Activated gamma-delta T cell treated with anti-CD3 and anti-CD28 coated beads, Interleukin-2, amount 50 U/mL, for 16 hours (primary cell): Measurements from ENCODE around the gene AGPAT1.
"Not testable (repeated sequence)": the region's sequence is repeated elsewhere in the genome, so short reads cannot be mapped to it uniquely, and the experiment has no call there.

Experiments used
- DNase-seq: peaks from one replicate; pipeline ENCODE4 v3.0.0-alpha.2; 2020; ENCODE audit warnings: low read depth

AGPAT1 gene

DNA sequence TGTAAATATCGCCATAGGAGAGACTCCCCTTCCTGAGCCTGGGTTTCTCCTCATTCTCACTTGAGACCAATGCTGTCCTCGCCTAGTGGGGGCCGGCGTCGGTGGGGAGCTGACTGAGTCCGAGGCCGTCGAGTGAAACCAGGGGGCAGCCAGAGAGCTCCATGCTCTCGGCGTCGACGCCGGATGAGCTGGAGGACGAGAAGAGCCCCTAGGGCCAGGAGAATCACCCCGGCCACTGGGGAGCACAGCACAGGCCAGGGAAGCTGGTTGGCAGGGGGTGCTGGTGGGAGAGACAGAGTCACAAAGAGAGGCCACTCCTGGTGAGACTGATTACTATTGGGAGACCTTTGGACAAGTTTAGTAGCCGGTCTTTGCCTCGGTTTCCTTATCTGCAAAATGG lies 23.0 kb upstream of the AGPAT1 start:
- DNase-seq: no peak

GRCh38 chr6:32198345-32198696 lies 22.4 kb upstream of the AGPAT1 start:
- DNase-seq: no peak

- no peak for DNase-seq
These were observed 21.1 kb upstream of the AGPAT1 start for GRCh38 chr6:32196682-32197616.

- DNase-seq: no peak
These were observed 20.2 kb upstream of the AGPAT1 start for GRCh38 chr6:32195902-32196681.

DNA sequence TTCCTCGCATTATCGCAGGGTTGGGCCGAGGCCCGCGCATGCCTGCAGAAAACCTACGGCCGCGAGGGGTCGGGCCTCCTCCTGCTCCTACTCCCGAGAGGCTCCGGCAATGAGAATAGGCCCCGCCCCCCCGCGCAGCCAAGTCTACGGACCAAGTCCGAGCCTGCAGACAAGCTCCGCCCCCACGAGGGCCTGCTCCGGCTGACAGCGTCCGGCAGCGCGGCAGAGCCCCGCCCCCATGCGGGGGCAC lies 19.7 kb upstream of the AGPAT1 start:
- DNase-seq: peak; percentile 100

DNA sequence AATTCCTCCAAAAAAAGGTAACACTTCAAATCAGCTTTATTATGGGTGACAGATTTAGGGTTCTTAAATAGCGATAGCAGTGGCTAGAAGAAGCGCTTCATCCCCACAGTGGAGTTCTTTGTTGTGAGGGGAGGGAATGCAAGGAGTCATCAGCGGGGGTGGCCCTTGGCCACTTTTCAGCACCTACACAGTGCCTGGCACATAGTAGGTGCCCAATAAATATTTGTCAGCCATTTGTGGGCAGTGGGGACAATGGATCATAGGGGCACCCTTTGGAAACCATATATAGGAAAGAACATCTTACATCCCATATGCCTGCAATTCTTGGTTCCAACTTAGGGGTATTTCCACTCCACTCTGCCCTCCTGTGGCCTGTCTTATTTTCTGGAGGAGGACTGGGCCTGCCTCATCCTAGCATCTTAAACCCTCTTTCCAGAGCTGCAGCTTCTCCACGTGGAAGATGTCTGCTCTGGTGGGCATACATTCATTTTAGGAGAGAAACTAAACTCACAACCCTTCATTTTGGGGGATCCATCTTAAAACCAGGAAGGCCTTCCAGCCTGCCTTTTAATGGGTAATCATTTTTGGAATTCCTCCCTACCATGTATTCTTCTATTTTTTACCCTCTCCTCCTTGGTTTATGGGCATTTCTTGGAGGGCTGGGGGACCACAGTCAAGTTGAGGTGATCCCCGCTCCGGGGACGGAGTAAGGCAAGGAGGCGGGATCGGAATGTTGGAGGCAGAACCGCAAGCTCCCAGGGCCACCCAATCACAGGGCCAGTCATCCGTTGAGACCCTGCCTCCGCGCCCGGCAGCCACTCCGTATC lies 19.2 kb upstream of the AGPAT1 start:
- DNase-seq: no peak

- DNase-seq: no peak
These were observed 18.5 kb upstream of the AGPAT1 start for GRCh38 chr6:32194388-32194787.

- not testable (repeated sequence) for DNase-seq
These were observed 17.2 kb upstream of the AGPAT1 start for GRCh38 chr6:32193096-32193495.

DNA sequence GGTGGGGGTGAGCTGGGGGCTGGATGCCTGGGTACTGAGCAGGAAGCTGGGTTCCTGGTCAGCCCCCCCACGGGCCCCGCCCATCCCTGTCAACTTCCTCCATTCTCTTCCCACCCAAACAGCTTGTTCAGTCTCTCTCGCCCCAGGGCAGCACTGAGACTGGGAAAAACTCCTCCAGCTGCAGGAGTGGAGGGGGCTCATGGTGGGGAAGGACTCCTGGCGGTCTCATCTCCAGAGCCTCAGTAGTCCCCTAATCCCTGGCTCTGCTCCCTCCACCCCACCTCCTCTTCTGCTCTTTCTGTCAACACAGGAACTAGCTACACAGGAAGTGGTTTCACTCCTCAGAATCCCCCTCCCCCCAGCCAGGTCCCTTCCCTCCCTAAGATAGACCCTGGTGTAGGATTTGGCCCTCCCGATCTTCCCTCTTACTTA lies 16.7 kb upstream of the AGPAT1 start, which contains the start of gene GPSM3:
TSS of gene GPSM3 (minus strand) at position 36 of the 432 bp plus-strand sequence. CDS start 130 bp downstream, outside the sequence.
- no peak for DNase-seq

DNA sequence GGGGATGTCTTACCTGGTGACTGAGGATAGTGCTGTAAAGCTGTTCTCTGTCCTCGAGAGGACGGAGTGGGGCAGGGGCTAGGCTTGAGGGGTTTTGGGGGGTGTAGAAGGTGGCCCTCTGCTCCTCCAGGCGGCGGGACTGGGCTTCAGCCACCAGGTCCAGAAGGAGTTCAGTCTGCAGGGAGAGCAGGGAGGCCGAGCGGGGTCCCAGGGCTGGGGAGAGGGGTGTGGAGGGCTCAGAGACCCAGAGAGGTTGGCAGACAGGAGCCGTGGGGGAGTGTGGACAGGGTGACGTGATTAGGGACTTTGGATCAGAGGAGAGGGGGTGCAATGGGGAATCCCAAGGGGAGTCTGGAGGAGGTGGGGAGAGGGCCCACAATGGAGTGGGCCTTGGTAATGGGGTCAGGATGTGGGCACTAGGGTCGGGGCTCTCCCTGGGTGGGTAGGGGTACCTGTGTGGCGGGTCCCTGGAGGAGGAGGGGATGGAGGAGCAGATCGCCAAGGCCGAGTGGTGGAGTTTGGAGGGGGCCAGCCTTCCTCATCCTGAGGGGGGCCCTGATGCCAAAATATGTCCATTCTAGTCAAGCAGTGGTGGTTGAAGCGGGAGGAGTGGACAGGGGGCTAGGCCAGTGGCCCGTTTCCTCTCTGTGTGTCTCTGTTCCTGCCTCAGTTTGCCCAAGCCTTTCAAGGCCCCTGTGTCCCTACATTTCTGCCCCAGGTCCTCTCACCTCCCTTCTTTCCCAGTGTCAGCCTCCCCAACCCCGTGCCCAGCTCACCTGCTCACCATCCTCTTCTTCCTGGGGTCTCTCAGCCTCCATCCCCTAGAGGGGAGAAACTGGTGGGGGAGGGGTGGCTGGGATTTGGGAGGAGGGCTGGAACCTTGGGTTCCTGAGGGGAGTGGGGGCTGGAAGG lies 16.1 kb upstream of the AGPAT1 start:
- no peak for DNase-seq

- DNase-seq: no peak
These were observed 15.2 kb upstream of the AGPAT1 start for GRCh38 chr6:32190911-32191677.

GRCh38 chr6:32190054-32190851 lies 14.4 kb upstream of the AGPAT1 start, which contains the start of gene PBX2:
PBX2 (minus strand) TSS chr6:32190202; CDS start chr6:32189915, 287 bp downstream.
- DNase-seq: peak; percentile 64

DNA sequence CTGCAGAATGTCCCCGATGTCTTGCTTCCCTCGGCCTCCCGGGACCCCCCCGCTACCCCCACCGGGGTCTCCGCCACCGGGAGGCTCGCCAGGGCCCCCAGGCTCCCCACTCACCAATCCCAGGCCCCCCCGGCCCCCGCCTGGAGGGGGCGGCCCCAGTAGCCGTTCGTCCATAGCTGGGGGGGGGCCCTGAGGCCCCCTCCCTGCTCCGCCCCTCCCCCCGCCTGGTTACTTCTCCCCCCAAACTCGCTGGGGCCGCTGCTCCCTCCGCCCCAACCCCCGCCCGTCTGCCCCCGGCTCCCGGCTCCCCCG lies 13.8 kb upstream of the AGPAT1 start:
- no peak for DNase-seq

GRCh38 chr6:32189069-32189741 lies 13.3 kb upstream of the AGPAT1 start:
- DNase-seq: no peak

- DNase-seq: no peak
These were observed 12.6 kb upstream of the AGPAT1 start for GRCh38 chr6:32188381-32189068.

DNA sequence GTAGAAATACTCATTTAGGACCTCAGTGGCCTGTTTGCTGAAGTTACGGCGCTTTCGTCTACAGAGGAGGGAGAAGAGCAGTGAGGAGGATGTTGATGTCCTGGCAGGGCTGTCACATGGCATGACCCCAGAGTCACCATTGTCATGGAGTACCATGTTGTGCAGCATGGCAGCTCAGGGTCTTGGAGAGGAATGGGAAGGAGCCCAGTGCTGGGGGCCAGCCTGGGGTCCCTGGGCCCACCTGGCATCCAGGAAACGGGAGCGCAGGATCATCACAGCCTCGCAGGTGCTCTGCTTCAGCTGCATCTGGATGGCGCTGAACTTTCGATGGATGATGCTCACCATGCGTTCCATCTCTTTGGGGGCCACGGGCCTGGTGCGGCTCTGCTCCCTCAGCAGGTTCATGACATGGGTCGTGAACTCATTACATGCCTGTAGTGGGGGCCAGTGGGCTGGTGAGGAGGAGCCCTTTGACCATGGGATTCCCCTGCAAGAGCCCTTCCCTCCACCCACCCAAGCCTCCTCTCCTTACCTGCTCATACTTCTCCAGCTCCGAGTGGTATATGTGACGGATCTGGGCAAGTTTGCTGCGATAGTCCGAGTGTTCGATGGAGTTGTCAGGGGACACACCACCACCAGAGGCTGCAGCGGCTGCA lies 12.0 kb upstream of the AGPAT1 start:
- not testable (repeated sequence) for DNase-seq

GRCh38 chr6:32187009-32187709 lies 11.3 kb upstream of the AGPAT1 start:
- no peak for DNase-seq
